WTC11 (cell line): Measurements from ENCODE around the gene STXBP5. TPM values are rescaled to one million over a fixed set of nuclear protein-coding genes. Genes with fewer than 3 reads are reported as not detected.

Experiments used
- ATAC-seq: fragments of 200-7000 bp; cut with Tn5 transposase; 2 replicates; pipeline ENCODE4 v1.10.0; 2021; ENCODE audit warnings: mild to moderate bottlenecking, moderate library complexity
- CTCF ChIA-PET: fragments of 300-600 bp; sonication (Branson Sonifier 250); formaldehyde crosslinking; loops from one replicate; lab custom pipeline; 2021; ENCODE audit warnings: antibody characterized with exemption; lab: Charles Lee
- POLR2A ChIA-PET: fragments of 350-600 bp; sonication (Branson Sonifier 250); formaldehyde crosslinking; loops from one replicate; lab custom pipeline; 2021; ENCODE audit warnings: antibody characterized with exemption; lab: Charles Lee
- DNase-seq: peaks from one replicate; pipeline ENCODE4 v3.0.0; 2021; ENCODE audit warnings: low spot score
- H3K27ac Mint-ChIP-seq: 2 replicates; pipeline ENCODE4 v1.8.0; 2021; ENCODE audit warnings: mixed read lengths
- H3K27me3 Mint-ChIP-seq: 2 replicates; pipeline ENCODE4 v1.8.0; 2021; ENCODE audit warnings: low read depth, mild to moderate bottlenecking, moderate library complexity, mixed read lengths
- H3K36me3 Mint-ChIP-seq: 2 replicates; pipeline ENCODE4 v1.8.0; 2021; ENCODE audit warnings: mixed read lengths
- H3K4me1 Mint-ChIP-seq: 2 replicates; pipeline ENCODE4 v1.8.0; 2022; ENCODE audit warnings: mixed read lengths
- H3K4me3 Mint-ChIP-seq: 2 replicates; pipeline ENCODE4 v1.8.0; 2021; ENCODE audit warnings: mild to moderate bottlenecking, moderate library complexity, mixed read lengths
- H3K9me3 Mint-ChIP-seq: 2 replicates; pipeline ENCODE4 v1.8.0; 2021; ENCODE audit warnings: mixed read lengths
- ATF1 ChIP-seq: sonication (generic); formaldehyde crosslinking; IDR thresholded peaks from 2 replicates; pipeline ENCODE4 v1.8.1; 2023; ENCODE audit warnings: mild to moderate bottlenecking, moderate library complexity, missing genetic modification reagents
- ATF3 ChIP-seq: sonication (generic); formaldehyde crosslinking; conservative IDR thresholded peaks from 2 replicates; pipeline ENCODE4 v1.8.1; 2022; ENCODE audit warnings: mild to moderate bottlenecking, missing genetic modification reagents
- E2F1 ChIP-seq: sonication (generic); formaldehyde crosslinking; IDR thresholded peaks from 2 replicates; pipeline ENCODE4 v1.8.0; 2022; ENCODE audit warnings: mild to moderate bottlenecking, missing genetic modification reagents
- ELF4 ChIP-seq: sonication (generic); formaldehyde crosslinking; IDR thresholded peaks from 2 replicates; pipeline ENCODE4 v1.8.1; 2022; ENCODE audit warnings: low read depth, mild to moderate bottlenecking, moderate library complexity, missing genetic modification reagents
- ETV6 ChIP-seq: sonication (generic); formaldehyde crosslinking; IDR thresholded peaks from 2 replicates; pipeline ENCODE4 v1.8.1; 2022; ENCODE audit warnings: mild to moderate bottlenecking, missing genetic modification reagents
- FOXJ3 ChIP-seq: sonication (generic); formaldehyde crosslinking; IDR thresholded peaks from 2 replicates; pipeline ENCODE4 v1.9.0; 2021; ENCODE audit warnings: missing genetic modification reagents, mild to moderate bottlenecking, borderline replicate concordance
- HMGXB4 ChIP-seq: sonication (generic); formaldehyde crosslinking; IDR thresholded peaks from 2 replicates; pipeline ENCODE4 v1.8.1; 2023; ENCODE audit warnings: mild to moderate bottlenecking, moderate library complexity, missing genetic modification reagents
- JAZF1 ChIP-seq: fragments of 250-450 bp; sonication (Bioruptor Pico); IDR thresholded peaks from 2 replicates; pipeline ENCODE4 v1.9.0; 2021; ENCODE audit warnings: moderate library complexity, mild to moderate bottlenecking, inconsistent platforms
- MLX ChIP-seq: sonication (generic); formaldehyde crosslinking; IDR thresholded peaks from 2 replicates; pipeline ENCODE4 v1.8.1; 2023; ENCODE audit warnings: mild to moderate bottlenecking, missing genetic modification reagents, moderate library complexity
- NFATC4 ChIP-seq: fragments of 250-450 bp; sonication (Bioruptor Pico); IDR thresholded peaks from 2 replicates; pipeline ENCODE4 v1.9.0; 2021; ENCODE audit warnings: mild to moderate bottlenecking
- NFE2L1 ChIP-seq: sonication (generic); formaldehyde crosslinking; IDR thresholded peaks from 2 replicates; pipeline ENCODE4 v1.8.1; 2023; ENCODE audit warnings: missing genetic modification reagents
- OVOL2 ChIP-seq: fragments of 250-450 bp; sonication (Bioruptor Pico); IDR thresholded peaks from 2 replicates; pipeline ENCODE4 v1.9.0; 2021; ENCODE audit warnings: mild to moderate bottlenecking, borderline replicate concordance
- PRDM15 ChIP-seq: sonication (generic); formaldehyde crosslinking; IDR thresholded peaks from 2 replicates; pipeline ENCODE4 v1.8.0; 2022; ENCODE audit warnings: missing genetic modification reagents
- PREB ChIP-seq: sonication (generic); formaldehyde crosslinking; IDR thresholded peaks from 2 replicates; pipeline ENCODE4 v1.8.1; 2022; ENCODE audit warnings: mild to moderate bottlenecking, missing genetic modification reagents, moderate library complexity, borderline replicate concordance
- SMAD3 ChIP-seq: sonication (generic); formaldehyde crosslinking; IDR thresholded peaks from 2 replicates; pipeline ENCODE4 v1.8.0; 2022; ENCODE audit warnings: missing genetic modification reagents, mild to moderate bottlenecking, borderline replicate concordance
- SOX15 ChIP-seq: fragments of 250-450 bp; sonication (Bioruptor Pico); IDR thresholded peaks from 2 replicates; pipeline ENCODE4 v1.9.0; 2021; ENCODE audit warnings: mild to moderate bottlenecking
- SP1 ChIP-seq: sonication (generic); formaldehyde crosslinking; conservative IDR thresholded peaks from 2 replicates; pipeline ENCODE4 v1.8.1; 2022; ENCODE audit warnings: missing genetic modification reagents
- TEAD4 ChIP-seq: sonication (generic); formaldehyde crosslinking; IDR thresholded peaks from 2 replicates; pipeline ENCODE4 v1.8.0; 2022; ENCODE audit warnings: mild to moderate bottlenecking, missing genetic modification reagents
- ZBTB43 ChIP-seq: sonication (generic); formaldehyde crosslinking; IDR thresholded peaks from 2 replicates; pipeline ENCODE4 v1.8.1; 2023; ENCODE audit warnings: mild to moderate bottlenecking, missing genetic modification reagents
- ZNF138 ChIP-seq: sonication (generic); formaldehyde crosslinking; conservative IDR thresholded peaks from 2 replicates; pipeline ENCODE4 v1.8.1; 2022; ENCODE audit warnings: mild to moderate bottlenecking, moderate library complexity, missing genetic modification reagents
- ZNF219 ChIP-seq: sonication (generic); formaldehyde crosslinking; IDR thresholded peaks from 2 replicates; pipeline ENCODE4 v1.8.0; 2023; ENCODE audit warnings: missing genetic modification reagents, mild to moderate bottlenecking, borderline replicate concordance
- ZNF396 ChIP-seq: fragments of 250-450 bp; sonication (Bioruptor Pico); IDR thresholded peaks from 2 replicates; pipeline ENCODE4 v1.8.0; 2021; ENCODE audit warnings: mild to moderate bottlenecking, moderate library complexity, borderline replicate concordance
- ZNF423 ChIP-seq: fragments of 250-450 bp; sonication (Bioruptor Pico); IDR thresholded peaks from 2 replicates; pipeline ENCODE4 v2.1.2; 2022; ENCODE audit warnings: mild to moderate bottlenecking, moderate library complexity
- ZNF671 ChIP-seq: fragments of 250-450 bp; sonication (Bioruptor Pico); IDR thresholded peaks from 2 replicates; pipeline ENCODE4 v1.8.0; 2021; ENCODE audit warnings: mild to moderate bottlenecking
- total RNA-seq: library from RNA; stranded (reverse); gene quantifications from 3 replicates; pipeline ENCODE4 v1.2.3, GENCODE V29; 2021

STXBP5 gene
- total RNA-seq, 1 experiment from 2014 or later: 13.2 TPM

GRCh38 chr6:147429794-147430193, 225.6 kb downstream of the STXBP5 start (continued):
- TF ChIP-seq HMGXB4 (CRISPR knock-in tag) (no peak), NFE2L1 (CRISPR knock-in tag) (no peak)

GRCh38 chr6:147430811-147431210, 226.6 kb downstream of the STXBP5 start:
- Mint-ChIP-seq H3K36me3 (no peaks in the 10 kb centered on the region), H3K4me1 (peaks cover 2% of the 10 kb centered on the region; the same call in 1 of the 2 replicates), H3K27ac (no peak overlapping the region), H3K4me3 (no peak overlapping the region), H3K27me3 (peaks cover 44% of the 10 kb centered on the region), H3K9me3 (no peaks in the 10 kb centered on the region)
- ATAC-seq: no peak
- DNase-seq: no peak
- ChIA-PET CTCF (no interaction called here), POLR2A (no interaction called here)
- TF ChIP-seq PRDM15 (CRISPR knock-in tag) (no peak), ZNF138 (CRISPR knock-in tag) (no peak), PREB (CRISPR knock-in tag) (no peak), SMAD3 (no peak), SP1 (CRISPR knock-in tag) (no peak), FOXJ3 (no peak), ZNF423 (CRISPR knock-in tag) (no peak), MLX (CRISPR knock-in tag) (no peak), NFATC4 (no peak), ZNF671 (CRISPR knock-in tag) (no peak)

- Mint-ChIP-seq H3K27ac (no peak overlapping the region), H3K27me3 (peaks cover 76% of the 10 kb centered on the region), H3K9me3 (no peaks in the 10 kb centered on the region), H3K36me3 (no peaks in the 10 kb centered on the region), H3K4me3 (no peak overlapping the region), H3K4me1 (peaks cover 17% of the 10 kb centered on the region)
- ATAC-seq (no peak), DNase-seq (no peak)
- ChIA-PET CTCF (no interaction called here), POLR2A (no interaction called here)
- TF ChIP-seq SOX15 (CRISPR knock-in tag) (no peak), TEAD4 (CRISPR knock-in tag) (no peak), ZNF423 (CRISPR knock-in tag) (no peak), OVOL2 (CRISPR knock-in tag) (no peak), SP1 (CRISPR knock-in tag) (no peak), ZNF396 (CRISPR knock-in tag) (no peak), ETV6 (CRISPR knock-in tag) (no peak), FOXJ3 (no peak), ZNF219 (CRISPR knock-in tag) (no peak), E2F1 (CRISPR knock-in tag) (no peak), JAZF1 (CRISPR knock-in tag) (no peak), ZBTB43 (CRISPR knock-in tag) (no peak), ATF3 (CRISPR knock-in tag) (no peak), ATF1 (CRISPR knock-in tag) (no peak), ELF4 (no peak)
These were observed 229.9 kb downstream of the STXBP5 start for GRCh38 chr6:147434076-147434475.
